ENCODE measurements around the gene HBS1L. TPM values are rescaled to one million over a fixed set of nuclear protein-coding genes. Genes with fewer than 3 reads are reported as not detected.

Gene HBS1L
- total and polyA plus RNA-seq, 4 donors, result 32.7 to 89.0 (median 52.2) TPM

- H3K4me1 ChIP-seq (ENCODE audit: control insufficient read depth in 4 of 4, insufficient read depth in 4 of 4, low read length in 3 of 4), result peaks cover 0 to 3% (median 0%) of the 10 kb centered on the region in 4 donors
- H3K4me3 ChIP-seq (ENCODE audit: low read depth in 1 of 3, low read length in 3 of 3), result no peak overlapping the region
- DNase-seq (ENCODE audit: low spot score), result no peak
- no peak overlapping the region for H3K27ac ChIP-seq (ENCODE audit: low read depth in 1 of 2, low read length in 2 of 2)
- TF ChIP-seq HNF4G (IDR thresholded peaks at IDR 0.05) (no peak), FOXA2 (IDR thresholded peaks at IDR 0.05) (no peak), YY1 (IDR thresholded peaks at IDR 0.05) (no peak), NR2F2 (IDR thresholded peaks at IDR 0.05) (no peak), RAD21 (IDR thresholded peaks at IDR 0.05) (no peak)
- TF ChIP-seq, protein P1, sequence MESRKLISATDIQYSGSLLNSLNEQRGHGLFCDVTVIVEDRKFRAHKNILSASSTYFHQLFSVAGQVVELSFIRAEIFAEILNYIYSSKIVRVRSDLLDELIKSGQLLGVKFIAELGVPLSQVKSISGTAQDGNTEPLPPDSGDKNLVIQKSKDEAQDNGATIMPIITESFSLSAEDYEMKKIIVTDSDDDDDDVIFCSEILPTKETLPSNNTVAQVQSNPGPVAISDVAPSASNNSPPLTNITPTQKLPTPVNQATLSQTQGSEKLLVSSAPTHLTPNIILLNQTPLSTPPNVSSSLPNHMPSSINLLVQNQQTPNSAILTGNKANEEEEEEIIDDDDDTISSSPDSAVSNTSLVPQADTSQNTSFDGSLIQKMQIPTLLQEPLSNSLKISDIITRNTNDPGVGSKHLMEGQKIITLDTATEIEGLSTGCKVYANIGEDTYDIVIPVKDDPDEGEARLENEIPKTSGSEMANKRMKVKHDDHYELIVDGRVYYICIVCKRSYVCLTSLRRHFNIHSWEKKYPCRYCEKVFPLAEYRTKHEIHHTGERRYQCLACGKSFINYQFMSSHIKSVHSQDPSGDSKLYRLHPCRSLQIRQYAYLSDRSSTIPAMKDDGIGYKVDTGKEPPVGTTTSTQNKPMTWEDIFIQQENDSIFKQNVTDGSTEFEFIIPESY (IDR thresholded peaks at IDR 0.05), result no peak
- H3K9me3 ChIP-seq (ENCODE audit: control insufficient read depth in 4 of 4, low read length in 3 of 4), result no peaks in the 10 kb centered on the region
- WGBS, result 69% methylated on average over 3 of the region's 3 CpGs
- peaks cover 0 to 11% (median 8%) of the 10 kb centered on the region in 4 donors for H3K36me3 ChIP-seq (ENCODE audit: control insufficient read depth in 4 of 4, insufficient read depth in 3 of 4, low read depth in 1 of 4, low read length in 3 of 4)
- H3K9ac ChIP-seq (ENCODE audit: low read depth in 1 of 2, low read length in 2 of 2), result no peak overlapping the region
- H3K27me3 ChIP-seq (ENCODE audit: control insufficient read depth in 4 of 4, insufficient read depth in 4 of 4, low read length in 3 of 4), result no peaks in the 10 kb centered on the region
These were observed 10.0 kb downstream of the HBS1L start for GRCh38 chr6:135044639-135045038.

- no peaks in the 10 kb centered on the region for H3K27me3 ChIP-seq (ENCODE audit: control insufficient read depth in 4 of 4, insufficient read depth in 4 of 4, low read length in 3 of 4)
- DNase-seq (ENCODE audit: low spot score), result no peak
- 81% methylated on average over 2 of the region's 2 CpGs for WGBS
- H3K4me3 ChIP-seq (ENCODE audit: low read depth in 1 of 3, low read length in 3 of 3), result no peak overlapping the region
- TF ChIP-seq, protein P2, sequence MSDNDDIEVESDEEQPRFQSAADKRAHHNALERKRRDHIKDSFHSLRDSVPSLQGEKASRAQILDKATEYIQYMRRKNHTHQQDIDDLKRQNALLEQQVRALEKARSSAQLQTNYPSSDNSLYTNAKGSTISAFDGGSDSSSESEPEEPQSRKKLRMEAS (IDR thresholded peaks at IDR 0.05), result no peak
- TF ChIP-seq JUND (IDR thresholded peaks at IDR 0.05), result no peak
- no peak for TF ChIP-seq SP1 (IDR thresholded peaks at IDR 0.05)
- H3K27ac ChIP-seq (ENCODE audit: low read depth in 1 of 2, low read length in 2 of 2), result no peak overlapping the region
- peaks cover 0 to 3% (median 1%) of the 10 kb centered on the region in 4 donors for H3K4me1 ChIP-seq (ENCODE audit: control insufficient read depth in 4 of 4, insufficient read depth in 4 of 4, low read length in 3 of 4)
- H3K36me3 ChIP-seq (ENCODE audit: control insufficient read depth in 4 of 4, insufficient read depth in 3 of 4, low read depth in 1 of 4, low read length in 3 of 4), result peaks cover 0 to 10% (median 5%) of the 10 kb centered on the region in 4 donors
- H3K9me3 ChIP-seq (ENCODE audit: control insufficient read depth in 4 of 4, low read length in 3 of 4), result no peaks in the 10 kb centered on the region
- no peak overlapping the region for H3K9ac ChIP-seq (ENCODE audit: low read depth in 1 of 2, low read length in 2 of 2)
These were observed 10.8 kb downstream of the HBS1L start for GRCh38 chr6:135043846-135044245.

GRCh38 chr6:135043364-135043763 is 11.3 kb downstream of the HBS1L start:
- DNase-seq (ENCODE audit: low spot score), result no peak
- H3K4me1 ChIP-seq (ENCODE audit: control insufficient read depth in 4 of 4, insufficient read depth in 4 of 4, low read length in 3 of 4), result peaks cover 0 to 5% (median 3%) of the 10 kb centered on the region in 4 donors
- H3K27ac ChIP-seq (ENCODE audit: low read depth in 1 of 2, low read length in 2 of 2), result no peak overlapping the region
- H3K4me3 ChIP-seq (ENCODE audit: low read depth in 1 of 3, low read length in 3 of 3), result no peak overlapping the region
- peaks cover 0 to 10% (median 5%) of the 10 kb centered on the region in 4 donors for H3K36me3 ChIP-seq (ENCODE audit: control insufficient read depth in 4 of 4, insufficient read depth in 3 of 4, low read depth in 1 of 4, low read length in 3 of 4)
- H3K9me3 ChIP-seq (ENCODE audit: control insufficient read depth in 4 of 4, low read length in 3 of 4), result no peaks in the 10 kb centered on the region
- TF ChIP-seq JUND (IDR thresholded peaks at IDR 0.05) (no peak), ATF3 (IDR thresholded peaks at IDR 0.05) (no peak), FOXA1 (IDR thresholded peaks at IDR 0.05) (no peak), HNF4A (conservative IDR thresholded peaks at IDR 0.05) (no peak), REST (IDR thresholded peaks at IDR 0.05) (no peak), TAF1 (conservative IDR thresholded peaks at IDR 0.05) (no peak), HNF4G (IDR thresholded peaks at IDR 0.05) (no peak), RAD21 (IDR thresholded peaks at IDR 0.05) (no peak), NR2F2 (IDR thresholded peaks at IDR 0.05) (no peak), SP1 (IDR thresholded peaks at IDR 0.05) (no peak), GABPA (IDR thresholded peaks at IDR 0.05 in 1 of 2, conservative IDR thresholded peaks at IDR 0.05 in 1 of 2) (no peak), RXRA (IDR thresholded peaks at IDR 0.05) (no peak), YY1 (IDR thresholded peaks at IDR 0.05) (no peak)
- TF ChIP-seq, protein P3, sequence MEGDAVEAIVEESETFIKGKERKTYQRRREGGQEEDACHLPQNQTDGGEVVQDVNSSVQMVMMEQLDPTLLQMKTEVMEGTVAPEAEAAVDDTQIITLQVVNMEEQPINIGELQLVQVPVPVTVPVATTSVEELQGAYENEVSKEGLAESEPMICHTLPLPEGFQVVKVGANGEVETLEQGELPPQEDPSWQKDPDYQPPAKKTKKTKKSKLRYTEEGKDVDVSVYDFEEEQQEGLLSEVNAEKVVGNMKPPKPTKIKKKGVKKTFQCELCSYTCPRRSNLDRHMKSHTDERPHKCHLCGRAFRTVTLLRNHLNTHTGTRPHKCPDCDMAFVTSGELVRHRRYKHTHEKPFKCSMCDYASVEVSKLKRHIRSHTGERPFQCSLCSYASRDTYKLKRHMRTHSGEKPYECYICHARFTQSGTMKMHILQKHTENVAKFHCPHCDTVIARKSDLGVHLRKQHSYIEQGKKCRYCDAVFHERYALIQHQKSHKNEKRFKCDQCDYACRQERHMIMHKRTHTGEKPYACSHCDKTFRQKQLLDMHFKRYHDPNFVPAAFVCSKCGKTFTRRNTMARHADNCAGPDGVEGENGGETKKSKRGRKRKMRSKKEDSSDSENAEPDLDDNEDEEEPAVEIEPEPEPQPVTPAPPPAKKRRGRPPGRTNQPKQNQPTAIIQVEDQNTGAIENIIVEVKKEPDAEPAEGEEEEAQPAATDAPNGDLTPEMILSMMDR (IDR thresholded peaks at IDR 0.05; ENCODE audit: low read depth, low read length, missing input control), result no peak
- TF ChIP-seq, protein P1 (IDR thresholded peaks at IDR 0.05), result no peak
- no peaks in the 10 kb centered on the region for H3K27me3 ChIP-seq (ENCODE audit: control insufficient read depth in 4 of 4, insufficient read depth in 4 of 4, low read length in 3 of 4)
- 86% methylated on average over 3 of the region's 3 CpGs for WGBS
- no peak overlapping the region for H3K9ac ChIP-seq (ENCODE audit: low read depth in 1 of 2, low read length in 2 of 2)

Measured in liver (tissue), 9 donors.